GM10248 (cell line): ENCODE results near the gene SLAIN1.

ENCODE experiments used
- CTCF ChIA-PET: fragments of 300-600 bp; sonication (Branson Sonifier 250); formaldehyde crosslinking; extraction: SDS; loops from one replicate; lab custom pipeline; 2021; ENCODE audit warnings: antibody characterized with exemption; lab: Yijun Ruan, JAX
- POLR2A ChIA-PET: fragments of 350-650 bp; sonication (Branson Sonifier 250); formaldehyde crosslinking; extraction: SDS; loops from one replicate; lab custom pipeline; 2020; ENCODE audit warnings: antibody characterized with exemption; lab: Yijun Ruan, JAX
- DNase-seq: peaks from one replicate; pipeline ENCODE4 v3.0.0; 2012; ENCODE audit errors: extremely low spot score
- TF ChIP-seq, protein P1 (sequence below): IDR thresholded peaks from 2 replicates; pipeline ENCODE4 v1.5.1; 2012; ENCODE audit warnings: mild to moderate bottlenecking, low read depth; ENCODE audit errors: extremely low read depth, missing control alignments, control extremely low read depth

The SLAIN1 gene

DNA sequence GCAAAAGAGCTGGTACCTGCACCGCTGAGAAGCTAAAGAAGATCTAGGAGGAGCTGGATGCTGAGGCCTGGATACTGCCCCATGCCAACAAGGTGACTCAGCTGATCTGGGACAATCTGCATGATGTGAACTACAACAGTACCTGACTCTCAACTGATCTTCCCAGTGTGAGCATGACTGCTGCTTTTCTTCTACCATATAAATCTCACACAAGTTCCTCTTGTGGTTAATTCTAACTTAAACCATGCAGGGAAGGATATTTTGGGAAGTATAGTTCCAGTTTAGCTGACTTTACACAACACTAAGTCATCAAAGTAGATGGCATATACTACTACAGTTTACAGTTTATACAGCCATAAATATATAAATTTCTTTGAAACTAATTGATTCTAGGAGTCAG is 91.9 kb downstream of the SLAIN1 start:
- CTCF ChIA-PET = interaction anchor here (1.2 kb wide), 2 partner anchors 13 to 21 kb away, joined by 3 read pairs; no protein-coding TSS in a partner anchor
- TF ChIP-seq, protein P1, sequence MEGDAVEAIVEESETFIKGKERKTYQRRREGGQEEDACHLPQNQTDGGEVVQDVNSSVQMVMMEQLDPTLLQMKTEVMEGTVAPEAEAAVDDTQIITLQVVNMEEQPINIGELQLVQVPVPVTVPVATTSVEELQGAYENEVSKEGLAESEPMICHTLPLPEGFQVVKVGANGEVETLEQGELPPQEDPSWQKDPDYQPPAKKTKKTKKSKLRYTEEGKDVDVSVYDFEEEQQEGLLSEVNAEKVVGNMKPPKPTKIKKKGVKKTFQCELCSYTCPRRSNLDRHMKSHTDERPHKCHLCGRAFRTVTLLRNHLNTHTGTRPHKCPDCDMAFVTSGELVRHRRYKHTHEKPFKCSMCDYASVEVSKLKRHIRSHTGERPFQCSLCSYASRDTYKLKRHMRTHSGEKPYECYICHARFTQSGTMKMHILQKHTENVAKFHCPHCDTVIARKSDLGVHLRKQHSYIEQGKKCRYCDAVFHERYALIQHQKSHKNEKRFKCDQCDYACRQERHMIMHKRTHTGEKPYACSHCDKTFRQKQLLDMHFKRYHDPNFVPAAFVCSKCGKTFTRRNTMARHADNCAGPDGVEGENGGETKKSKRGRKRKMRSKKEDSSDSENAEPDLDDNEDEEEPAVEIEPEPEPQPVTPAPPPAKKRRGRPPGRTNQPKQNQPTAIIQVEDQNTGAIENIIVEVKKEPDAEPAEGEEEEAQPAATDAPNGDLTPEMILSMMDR = no peak
- POLR2A ChIA-PET = no interaction called here
- DNase-seq = no peak

DNA sequence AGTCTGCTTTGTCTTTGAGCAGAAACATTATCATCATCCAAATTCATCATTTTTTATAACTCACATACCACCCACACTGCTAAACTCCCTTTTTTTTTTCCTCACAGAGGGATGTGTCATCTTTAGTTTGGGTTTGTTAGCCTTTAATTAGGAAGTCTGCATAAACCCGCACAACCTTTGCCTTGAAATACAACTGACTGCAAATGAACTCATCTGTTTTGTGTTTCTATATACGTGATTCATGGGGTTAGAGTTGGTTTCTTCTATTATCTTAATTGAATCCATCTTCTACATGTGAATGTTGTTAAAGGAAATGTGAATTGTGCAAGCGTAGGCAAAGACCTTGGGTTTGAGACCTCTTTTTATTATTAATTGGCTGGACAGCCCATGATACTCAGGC is 102.7 kb downstream of the SLAIN1 start:
- POLR2A ChIA-PET = no interaction called here
- CTCF ChIA-PET = no interaction called here
- TF ChIP-seq, protein P1 = no peak
- no peak for DNase-seq

DNA sequence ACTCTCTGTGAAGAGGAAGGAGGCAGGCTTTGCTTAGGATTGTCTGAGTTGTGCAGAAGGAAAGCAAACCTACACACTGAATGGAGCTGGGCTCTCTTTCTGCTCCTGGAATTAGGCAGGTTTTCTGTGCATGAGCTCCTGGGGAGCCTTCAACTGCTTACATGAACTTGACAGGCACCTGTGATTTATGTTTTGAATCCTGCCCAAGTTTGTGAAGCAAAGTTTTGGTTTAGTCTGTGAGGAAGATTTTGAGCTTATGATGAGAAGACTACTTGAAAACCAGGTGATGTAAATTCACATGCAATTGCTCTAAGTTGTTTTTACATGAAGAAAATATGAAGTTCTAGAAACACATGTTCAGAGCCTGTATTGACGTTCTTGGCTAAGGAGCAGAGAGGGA is 109.0 kb downstream of the SLAIN1 start:
- CTCF ChIA-PET = interaction anchor here (1.4 to 1.9 kb wide), 4 partner anchors 8 to 315 kb away, joined by 3 to 5 read pairs (median 4); no protein-coding TSS in a partner anchor
- TF ChIP-seq, protein P1 = no peak
- no peak for DNase-seq
- POLR2A ChIA-PET = no interaction called here

DNA sequence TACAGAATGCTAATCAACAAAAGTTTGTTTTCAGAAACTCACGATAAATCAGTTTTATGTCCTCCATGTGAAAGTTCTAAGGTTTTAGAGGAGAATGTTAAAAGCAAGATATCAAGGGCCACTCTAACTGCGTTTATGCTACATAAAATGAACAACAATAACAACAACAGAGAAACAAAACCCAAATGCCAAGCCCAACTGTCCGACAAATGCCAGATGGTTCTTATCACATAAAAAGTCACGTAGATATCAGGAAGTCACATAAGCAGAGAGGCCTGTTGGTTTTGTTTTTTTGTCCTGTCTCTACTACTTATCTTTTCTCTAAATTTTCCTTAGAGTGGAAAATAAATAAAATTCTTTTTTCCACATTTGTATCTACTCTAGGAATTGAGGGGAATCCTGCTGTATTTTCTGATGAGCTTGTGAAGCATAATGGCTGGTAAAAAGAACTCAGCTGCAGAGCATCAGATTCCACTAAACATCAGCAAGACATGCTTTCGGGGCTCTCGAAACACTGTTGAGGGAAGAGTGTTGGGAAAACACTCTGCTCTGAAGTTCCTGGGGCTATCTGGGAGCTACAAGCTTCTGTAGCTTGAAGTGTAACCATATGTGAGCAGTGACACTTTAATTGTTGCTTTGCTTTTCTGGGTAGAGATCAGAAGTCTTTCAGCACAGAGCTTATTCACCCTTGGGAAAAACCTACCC is 110.1 kb downstream of the SLAIN1 start:
- ChIA-PET CTCF (interaction anchor here (1.4 to 2.3 kb wide), 4 partner anchors 9 to 313 kb away, joined by 4 to 8 read pairs (median 5); no protein-coding TSS in a partner anchor), POLR2A (no interaction called here)
- DNase-seq = no peak
- TF ChIP-seq, protein P1 = no peak

DNA sequence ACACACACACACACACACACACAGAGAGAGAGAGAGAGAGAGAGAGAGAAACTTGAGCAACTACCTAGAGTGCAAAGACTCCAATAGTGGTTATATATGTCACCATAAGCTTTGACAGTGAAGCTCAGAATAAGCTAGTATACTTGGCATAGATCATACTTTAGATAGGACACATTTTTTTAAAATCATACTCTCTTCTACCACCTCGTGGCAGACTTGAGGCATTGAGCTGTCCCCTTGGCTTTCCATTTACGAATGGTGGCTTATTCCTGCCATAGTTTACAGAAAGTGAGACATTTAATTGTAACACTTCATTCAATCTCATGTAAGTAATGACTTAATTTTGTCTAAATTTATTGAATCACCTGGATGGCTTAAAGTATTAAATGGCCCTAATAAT is 112.9 kb downstream of the SLAIN1 start:
- ChIA-PET CTCF (interaction anchor here (0.6 to 2.9 kb wide), 13 partner anchors 8 to 320 kb away, joined by 3 to 16 read pairs (median 3); no protein-coding TSS in a partner anchor), POLR2A (no interaction called here)
- TF ChIP-seq, protein P1 = peak; percentile 45
- peak; percentile 21 for DNase-seq

DNA sequence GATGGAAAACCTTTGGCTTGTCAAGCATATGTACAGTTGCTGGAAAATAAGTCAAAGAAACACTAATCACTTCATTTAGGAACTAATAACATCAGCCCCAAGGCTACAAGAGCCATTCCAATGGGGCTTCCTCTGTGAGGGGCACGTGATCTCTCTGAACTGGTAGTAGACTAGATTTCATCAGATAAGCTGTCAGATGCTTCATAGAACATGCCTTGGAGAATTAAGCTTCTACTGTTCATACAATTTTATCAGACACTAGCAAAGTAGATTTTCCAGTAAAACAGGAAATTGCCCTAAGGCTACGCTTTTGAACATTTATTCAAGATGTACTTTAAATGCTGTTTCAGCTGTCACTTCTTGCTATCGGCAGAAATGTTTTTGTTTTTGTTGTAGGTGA is 113.4 kb downstream of the SLAIN1 start:
- TF ChIP-seq, protein P1 = no peak
- ChIA-PET CTCF (interaction anchor here (0.6 to 2.9 kb wide), 13 partner anchors 9 to 320 kb away, joined by 3 to 16 read pairs (median 3); no protein-coding TSS in a partner anchor), POLR2A (no interaction called here)
- no peak for DNase-seq
